Astrocyte (in vitro differentiated cells and primary cell): ENCODE results near the gene DHRS13.

Experiments
- EZH2 ChIP-seq: IDR thresholded peaks from 2 replicates; pipeline ENCODE4 v1.6.1; 2012; ENCODE audit warnings: mild to moderate bottlenecking, low read length, inconsistent platforms; ENCODE audit not compliant: insufficient read depth
- TF ChIP-seq, protein P1 (sequence below): IDR thresholded peaks from 2 replicates; pipeline ENCODE4 v1.5.1; 2011; ENCODE audit warnings: low read depth, mild to moderate bottlenecking, inconsistent platforms, low read length, moderate library complexity; ENCODE audit not compliant: insufficient read depth

DNA sequence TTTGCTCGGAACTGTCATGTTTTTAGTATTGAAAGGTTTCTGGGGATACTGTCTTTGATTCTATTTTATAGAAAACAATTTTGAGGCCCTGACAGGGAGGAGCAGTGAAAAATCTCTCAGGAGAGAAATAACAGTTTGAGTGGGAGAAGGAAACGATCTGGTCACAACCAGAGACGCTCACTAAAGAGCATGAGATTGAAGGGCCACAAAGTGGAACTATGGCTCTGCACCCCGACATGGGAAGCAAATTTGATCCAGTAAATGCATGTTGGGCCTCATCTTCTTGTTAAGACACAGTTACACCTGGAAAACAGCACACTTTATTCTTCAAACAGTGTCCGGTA is 47.6 kb downstream of the DHRS13 start:
- TF ChIP-seq, protein P1, sequence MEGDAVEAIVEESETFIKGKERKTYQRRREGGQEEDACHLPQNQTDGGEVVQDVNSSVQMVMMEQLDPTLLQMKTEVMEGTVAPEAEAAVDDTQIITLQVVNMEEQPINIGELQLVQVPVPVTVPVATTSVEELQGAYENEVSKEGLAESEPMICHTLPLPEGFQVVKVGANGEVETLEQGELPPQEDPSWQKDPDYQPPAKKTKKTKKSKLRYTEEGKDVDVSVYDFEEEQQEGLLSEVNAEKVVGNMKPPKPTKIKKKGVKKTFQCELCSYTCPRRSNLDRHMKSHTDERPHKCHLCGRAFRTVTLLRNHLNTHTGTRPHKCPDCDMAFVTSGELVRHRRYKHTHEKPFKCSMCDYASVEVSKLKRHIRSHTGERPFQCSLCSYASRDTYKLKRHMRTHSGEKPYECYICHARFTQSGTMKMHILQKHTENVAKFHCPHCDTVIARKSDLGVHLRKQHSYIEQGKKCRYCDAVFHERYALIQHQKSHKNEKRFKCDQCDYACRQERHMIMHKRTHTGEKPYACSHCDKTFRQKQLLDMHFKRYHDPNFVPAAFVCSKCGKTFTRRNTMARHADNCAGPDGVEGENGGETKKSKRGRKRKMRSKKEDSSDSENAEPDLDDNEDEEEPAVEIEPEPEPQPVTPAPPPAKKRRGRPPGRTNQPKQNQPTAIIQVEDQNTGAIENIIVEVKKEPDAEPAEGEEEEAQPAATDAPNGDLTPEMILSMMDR = no peak
- no peak for TF ChIP-seq EZH2
